HEK293 (cell line): Measurements from ENCODE around the gene TMED4.
A peak's percentile ranks its signal among the peaks of the same experiment; 100 is the strongest.

ENCODE experiments used
- CTCF ChIA-PET: fragments of 350-600 bp; formaldehyde crosslinking; extraction: SDS; loops from one replicate; lab custom pipeline; 2021; ENCODE audit warnings: antibody characterized with exemption; lab: Yijun Ruan, JAX
- POLR2A ChIA-PET: fragments of 300-600 bp; formaldehyde crosslinking; extraction: SDS; loops from one replicate; lab custom pipeline; 2020; ENCODE audit warnings: antibody characterized with exemption, inconsistent platforms; lab: Yijun Ruan, JAX
- H3K27ac ChIP-seq: fragments of 200-500 bp; sonication (Bioruptor generic); 2 replicates; pipeline ENCODE4 v1.5.1; 2014; ENCODE audit warnings: low read depth, low read length, control low read depth, inconsistent platforms; ENCODE audit errors: extremely low read depth
- H3K36me3 ChIP-seq, 2 experiments: fragments of 200-500 bp in 1 of 2; sonication (Bioruptor generic) in 1 of 2; 1 replicate in 1 of 2; 2 replicates in 1 of 2; pipeline ENCODE4 v1.5.1; 2014 to 2017; ENCODE audit warnings: inconsistent platforms in 2 of 2, low read length in 2 of 2; ENCODE audit not compliant: control insufficient read depth in 2 of 2, insufficient read depth in 1 of 2
- H3K4me1 ChIP-seq: fragments of 200-500 bp; sonication (Bioruptor generic); 2 replicates; pipeline ENCODE4 v1.5.1; 2014; ENCODE audit warnings: mild to moderate bottlenecking, low read length, inconsistent platforms; ENCODE audit not compliant: control insufficient read depth, insufficient read depth
- H3K4me3 ChIP-seq: 2 replicates; pipeline ENCODE4 v1.5.1; 2011; ENCODE audit warnings: low read depth, mild to moderate bottlenecking, control low read depth, low read length, moderate library complexity
- H3K9me3 ChIP-seq: fragments of 200-500 bp; sonication (Bioruptor generic); 2 replicates; pipeline ENCODE4 v1.5.1; 2014; ENCODE audit warnings: low read depth, low read length, inconsistent platforms; ENCODE audit not compliant: control insufficient read depth, insufficient read depth
- BCL11B ChIP-seq: fragments of 450-650 bp; formaldehyde crosslinking; IDR thresholded peaks from 2 replicates; pipeline ENCODE4 v1.5.1; 2016; ENCODE audit warnings: low read depth, missing biosample characterization, missing genetic modification characterization
- EGR2 ChIP-seq: fragments of 450-650 bp; formaldehyde crosslinking; IDR thresholded peaks from 2 replicates; pipeline ENCODE4 v1.5.1; 2016; ENCODE audit warnings: low read depth, missing biosample characterization, missing genetic modification characterization
- GLI4 ChIP-seq: fragments of 450-650 bp; formaldehyde crosslinking; IDR thresholded peaks from 2 replicates; pipeline ENCODE4 v1.5.1; 2016; ENCODE audit warnings: missing biosample characterization, missing genetic modification characterization
- GLIS2 ChIP-seq: fragments of 450-650 bp; formaldehyde crosslinking; IDR thresholded peaks from 2 replicates; pipeline ENCODE4 v1.5.1; 2016; ENCODE audit warnings: missing biosample characterization, missing genetic modification characterization
- KLF8 ChIP-seq: fragments of 450-650 bp; formaldehyde crosslinking; IDR thresholded peaks from 2 replicates; pipeline ENCODE4 v1.5.1; 2016; ENCODE audit warnings: missing biosample characterization, missing genetic modification characterization
- SP7 ChIP-seq: fragments of 450-650 bp; formaldehyde crosslinking; IDR thresholded peaks from 2 replicates; pipeline ENCODE4 v1.5.1; 2016; ENCODE audit warnings: missing biosample characterization, missing genetic modification characterization
- ZFHX2 ChIP-seq: fragments of 450-650 bp; formaldehyde crosslinking; conservative IDR thresholded peaks from 2 replicates; pipeline ENCODE4 v1.5.1; 2016; ENCODE audit warnings: missing biosample characterization, missing genetic modification characterization
- ZFP69B ChIP-seq: fragments of 450-650 bp; formaldehyde crosslinking; IDR thresholded peaks from 2 replicates; pipeline ENCODE4 v1.5.1; 2016; ENCODE audit warnings: missing biosample characterization, missing genetic modification characterization
- ZNF112 ChIP-seq: fragments of 450-650 bp; formaldehyde crosslinking; IDR thresholded peaks from 2 replicates; pipeline ENCODE4 v1.5.0; 2017; ENCODE audit warnings: missing biosample characterization, missing genetic modification characterization
- ZNF138 ChIP-seq: fragments of 450-650 bp; formaldehyde crosslinking; IDR thresholded peaks from 2 replicates; pipeline ENCODE4 v1.5.1; 2016; ENCODE audit warnings: missing biosample characterization, missing genetic modification characterization, borderline replicate concordance
- ZNF140 ChIP-seq: fragments of 450-650 bp; formaldehyde crosslinking; IDR thresholded peaks from 2 replicates; pipeline ENCODE4 v1.5.1; 2016; ENCODE audit warnings: missing biosample characterization, missing genetic modification characterization
- ZNF155 ChIP-seq: fragments of 450-650 bp; formaldehyde crosslinking; IDR thresholded peaks from 2 replicates; pipeline ENCODE4 v1.5.1; 2016; ENCODE audit warnings: missing biosample characterization, missing genetic modification characterization
- ZNF175 ChIP-seq: fragments of 450-650 bp; formaldehyde crosslinking; IDR thresholded peaks from 2 replicates; pipeline ENCODE4 v1.5.1; 2016; ENCODE audit warnings: missing biosample characterization, missing genetic modification characterization
- ZNF184 ChIP-seq: fragments of 450-650 bp; IDR thresholded peaks from 2 replicates; pipeline ENCODE4 v1.5.1; 2018; ENCODE audit warnings: missing biosample characterization, mild to moderate bottlenecking, missing genetic modification characterization
- ZNF335 ChIP-seq: fragments of 450-650 bp; formaldehyde crosslinking; conservative IDR thresholded peaks from 2 replicates; pipeline ENCODE4 v1.5.1; 2016; ENCODE audit warnings: missing biosample characterization, missing genetic modification characterization
- ZNF341 ChIP-seq: fragments of 450-650 bp; formaldehyde crosslinking; IDR thresholded peaks from 2 replicates; pipeline ENCODE4; 2016; ENCODE audit warnings: low read depth, missing biosample characterization, missing genetic modification characterization
- ZNF670 ChIP-seq: fragments of 450-650 bp; formaldehyde crosslinking; IDR thresholded peaks from 2 replicates; pipeline ENCODE4 v1.5.1; 2016; ENCODE audit warnings: missing biosample characterization, missing genetic modification characterization, low read depth
- ZNF768 ChIP-seq: fragments of 450-650 bp; formaldehyde crosslinking; IDR thresholded peaks from 2 replicates; pipeline ENCODE4 v1.5.1; 2018; ENCODE audit warnings: missing biosample characterization, mild to moderate bottlenecking, missing genetic modification characterization
- ZNF776 ChIP-seq: fragments of 450-650 bp; formaldehyde crosslinking; IDR thresholded peaks from 2 replicates; pipeline ENCODE4 v1.5.0; 2017; ENCODE audit warnings: missing biosample characterization, missing genetic modification characterization, borderline replicate concordance
- TF ChIP-seq, protein P1 (sequence below): fragments of 450-650 bp; formaldehyde crosslinking; IDR thresholded peaks from 2 replicates; pipeline ENCODE4 v1.5.1; 2017; ENCODE audit warnings: missing biosample characterization, missing genetic modification characterization
- TF ChIP-seq, protein P2 (sequence below): fragments of 450-650 bp; formaldehyde crosslinking; IDR thresholded peaks from 2 replicates; pipeline ENCODE4 v1.5.1; 2017; ENCODE audit warnings: missing biosample characterization, missing genetic modification characterization
- TF ChIP-seq, protein P3 (sequence below): fragments of 450-650 bp; formaldehyde crosslinking; IDR thresholded peaks from 2 replicates; pipeline ENCODE4 v1.5.1; 2016; ENCODE audit warnings: missing biosample characterization, missing genetic modification characterization, borderline replicate concordance

The TMED4 gene

DNA sequence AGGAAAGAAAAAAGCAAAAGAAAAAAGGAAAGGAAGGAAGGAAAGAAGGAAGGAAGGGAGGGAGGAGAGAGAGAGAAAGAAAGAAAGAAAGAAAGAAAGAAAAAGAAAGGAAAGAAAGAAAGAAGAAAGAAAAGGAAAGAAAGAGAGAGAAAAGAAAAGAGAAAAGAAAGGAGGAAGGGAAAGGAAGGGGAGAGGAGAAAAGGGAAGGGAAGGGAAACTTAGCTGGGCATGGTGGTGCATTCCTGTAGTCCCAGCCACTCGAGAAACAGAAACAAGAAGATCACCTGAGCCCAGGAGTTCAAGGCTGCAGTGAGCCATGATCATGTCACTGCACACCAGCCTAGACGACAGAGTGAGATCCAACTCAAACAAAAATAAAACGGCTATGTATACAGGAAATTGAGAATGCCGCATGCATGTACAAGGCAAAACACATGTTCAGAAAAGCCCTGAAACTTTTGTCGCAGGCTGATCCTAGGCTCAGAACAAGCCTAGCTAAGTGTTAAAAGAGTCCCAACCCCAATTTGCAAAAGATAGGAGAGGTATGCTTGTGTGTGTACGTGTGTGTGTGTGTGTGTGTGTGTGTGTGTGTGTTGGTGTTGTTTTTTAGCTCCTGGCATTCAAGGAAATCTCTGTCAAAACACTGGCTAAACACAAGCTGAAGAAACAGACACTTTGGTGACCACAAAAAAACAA lies 34.3 kb downstream of the TMED4 start (continued):
- TF ChIP-seq EGR2 (tag by site-specific recombination): no peak
- no peak for TF ChIP-seq ZNF670 (tag by site-specific recombination)
- TF ChIP-seq GLI4: no peak
- no peak for TF ChIP-seq SP7 (tag by site-specific recombination)
- TF ChIP-seq ZNF341 (tag by site-specific recombination): no peak
- TF ChIP-seq ZFHX2 (tag by site-specific recombination): no peak
- TF ChIP-seq ZNF184 (tag by site-specific recombination): no peak
- no peak for TF ChIP-seq BCL11B (tag by site-specific recombination)
- 0 out of 2 replicates have a peak, but pooled peaks have one; percentile 23 for TF ChIP-seq ZNF112 (tag by site-specific recombination)
- TF ChIP-seq, protein P1, sequence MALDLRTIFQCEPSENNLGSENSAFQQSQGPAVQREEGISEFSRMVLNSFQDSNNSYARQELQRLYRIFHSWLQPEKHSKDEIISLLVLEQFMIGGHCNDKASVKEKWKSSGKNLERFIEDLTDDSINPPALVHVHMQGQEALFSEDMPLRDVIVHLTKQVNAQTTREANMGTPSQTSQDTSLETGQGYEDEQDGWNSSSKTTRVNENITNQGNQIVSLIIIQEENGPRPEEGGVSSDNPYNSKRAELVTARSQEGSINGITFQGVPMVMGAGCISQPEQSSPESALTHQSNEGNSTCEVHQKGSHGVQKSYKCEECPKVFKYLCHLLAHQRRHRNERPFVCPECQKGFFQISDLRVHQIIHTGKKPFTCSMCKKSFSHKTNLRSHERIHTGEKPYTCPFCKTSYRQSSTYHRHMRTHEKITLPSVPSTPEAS (tag by site-specific recombination): peak; percentile 59; the same call in 1 of the 2 replicates

DNA sequence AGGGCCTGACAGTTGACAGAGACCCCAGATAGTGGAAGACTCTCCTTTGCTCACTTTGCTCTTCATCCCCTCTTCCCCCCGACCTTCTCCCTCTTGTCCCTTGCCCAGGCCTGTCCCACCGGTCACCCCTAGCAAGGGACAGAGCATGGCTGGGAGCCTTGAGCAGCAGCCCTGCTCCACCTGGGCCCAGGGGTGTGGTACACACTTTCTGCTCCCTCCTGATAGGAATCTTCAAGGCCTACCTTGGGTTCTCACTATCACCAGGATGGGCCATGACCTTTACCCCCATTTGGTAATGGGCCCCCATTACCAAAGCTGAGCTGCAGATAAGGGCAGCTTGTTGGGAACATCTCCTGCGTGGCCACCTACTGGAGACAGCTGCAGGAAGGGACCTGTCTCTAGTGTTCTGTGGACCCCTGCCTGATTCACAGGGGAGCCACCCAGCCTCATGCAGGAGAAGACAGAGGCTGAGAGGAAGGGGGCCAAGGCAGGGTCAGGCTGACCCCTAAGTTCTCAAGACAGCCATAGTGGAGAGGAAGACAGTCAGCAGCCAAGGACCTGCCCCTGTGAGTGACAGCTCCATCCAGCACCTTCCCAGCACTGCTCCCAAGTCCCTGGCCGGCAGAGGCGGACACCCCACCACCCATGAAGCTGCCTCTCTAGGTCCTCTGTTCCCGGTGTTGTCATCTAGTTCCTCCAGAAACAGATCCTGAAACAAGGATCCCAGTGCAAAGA lies 40.0 kb downstream of the TMED4 start:
- POLR2A ChIA-PET: interaction anchor here (0.6 kb wide), 1 partner anchor 120 kb away, joined by 3 read pairs; no protein-coding TSS in a partner anchor
- Histone ChIP-seq H3K36me3 (no peaks in the 10 kb centered on the region), H3K9me3 (no peaks in the 10 kb centered on the region), H3K4me1 (no peaks in the 10 kb centered on the region), H3K27ac (no peak overlapping the region), H3K4me3 (no peak overlapping the region)
- TF ChIP-seq, protein P2, sequence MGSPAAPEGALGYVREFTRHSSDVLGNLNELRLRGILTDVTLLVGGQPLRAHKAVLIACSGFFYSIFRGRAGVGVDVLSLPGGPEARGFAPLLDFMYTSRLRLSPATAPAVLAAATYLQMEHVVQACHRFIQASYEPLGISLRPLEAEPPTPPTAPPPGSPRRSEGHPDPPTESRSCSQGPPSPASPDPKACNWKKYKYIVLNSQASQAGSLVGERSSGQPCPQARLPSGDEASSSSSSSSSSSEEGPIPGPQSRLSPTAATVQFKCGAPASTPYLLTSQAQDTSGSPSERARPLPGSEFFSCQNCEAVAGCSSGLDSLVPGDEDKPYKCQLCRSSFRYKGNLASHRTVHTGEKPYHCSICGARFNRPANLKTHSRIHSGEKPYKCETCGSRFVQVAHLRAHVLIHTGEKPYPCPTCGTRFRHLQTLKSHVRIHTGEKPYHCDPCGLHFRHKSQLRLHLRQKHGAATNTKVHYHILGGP (tag by site-specific recombination): no peak
- no peak for TF ChIP-seq ZNF138 (tag by site-specific recombination)
- no peak for TF ChIP-seq ZNF776
- no peak for TF ChIP-seq ZNF155
- TF ChIP-seq KLF8 (tag by site-specific recombination): no peak
- CTCF ChIA-PET: interaction anchor here (0.5 to 1.7 kb wide), 3 partner anchors 8 to 23 kb away, joined by 3 to 10 read pairs (median 3); no protein-coding TSS in a partner anchor

DNA sequence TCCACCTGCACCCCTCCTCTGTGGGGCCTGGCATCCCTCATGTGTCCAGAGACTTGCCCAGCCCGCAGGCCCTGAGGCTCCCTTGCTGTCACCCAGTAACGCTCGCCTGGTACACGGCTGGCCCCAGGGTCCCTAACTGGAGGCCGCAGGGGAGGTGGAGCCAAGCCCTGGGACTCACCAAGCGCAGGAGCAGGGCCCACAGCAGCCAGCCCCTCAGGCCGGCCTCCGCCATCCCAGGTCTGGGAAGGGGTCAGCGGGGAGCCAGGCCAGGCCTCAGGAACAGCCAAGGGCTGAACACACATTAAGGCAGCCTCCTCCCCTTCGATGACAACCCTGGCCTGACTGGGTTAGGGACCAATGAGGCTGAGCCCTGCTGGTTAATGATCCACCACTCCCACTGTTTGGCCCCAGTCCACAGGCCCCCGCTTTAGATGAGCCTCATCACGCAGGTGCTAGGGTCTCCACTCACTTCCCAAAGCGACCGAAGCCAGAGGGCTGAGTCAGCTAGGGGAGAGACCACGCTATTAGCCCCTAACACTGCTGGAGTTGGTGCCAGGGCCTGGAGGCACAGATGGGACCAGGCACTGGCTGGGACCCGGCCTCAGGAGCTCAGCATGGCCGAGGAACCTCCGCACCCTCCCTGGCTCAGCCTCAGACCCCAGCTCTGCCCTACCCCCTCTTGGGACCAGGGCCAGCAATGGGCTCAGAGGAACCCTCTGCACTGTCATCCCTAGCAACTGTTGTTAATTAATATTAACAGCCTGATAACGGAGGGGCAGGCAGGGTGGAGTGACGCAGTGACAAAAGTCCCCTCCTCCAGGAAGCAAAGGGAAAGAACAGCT lies 40.8 kb downstream of the TMED4 start, which contains the start of gene NPC1L1:
Gene NPC1L1, minus strand, starts transcription at position 303 of the 842 bp plus-strand sequence. Its CDS starts 71 bp downstream, at position 232.
- Histone ChIP-seq H3K36me3 (no peaks in the 10 kb centered on the region), H3K9me3 (no peaks in the 10 kb centered on the region), H3K27ac (no peak within 1 kb of the TSS), H3K4me1 (no peaks in the 10 kb centered on the region), H3K4me3 (no peak within 1 kb of the TSS)
- ChIA-PET POLR2A (interaction anchor here (0.6 kb wide), 1 partner anchor 120 kb away, joined by 3 read pairs; no protein-coding TSS in a partner anchor), CTCF (interaction anchor here (0.5 kb wide), 1 partner anchor 11 kb away, joined by 3 read pairs; no protein-coding TSS in a partner anchor)
- TF ChIP-seq ZNF140: no peak
- TF ChIP-seq ZFP69B (tag by site-specific recombination): no peak
- no peak for TF ChIP-seq ZNF768 (tag by site-specific recombination)
- no peak for TF ChIP-seq GLIS2
- TF ChIP-seq, protein P3, sequence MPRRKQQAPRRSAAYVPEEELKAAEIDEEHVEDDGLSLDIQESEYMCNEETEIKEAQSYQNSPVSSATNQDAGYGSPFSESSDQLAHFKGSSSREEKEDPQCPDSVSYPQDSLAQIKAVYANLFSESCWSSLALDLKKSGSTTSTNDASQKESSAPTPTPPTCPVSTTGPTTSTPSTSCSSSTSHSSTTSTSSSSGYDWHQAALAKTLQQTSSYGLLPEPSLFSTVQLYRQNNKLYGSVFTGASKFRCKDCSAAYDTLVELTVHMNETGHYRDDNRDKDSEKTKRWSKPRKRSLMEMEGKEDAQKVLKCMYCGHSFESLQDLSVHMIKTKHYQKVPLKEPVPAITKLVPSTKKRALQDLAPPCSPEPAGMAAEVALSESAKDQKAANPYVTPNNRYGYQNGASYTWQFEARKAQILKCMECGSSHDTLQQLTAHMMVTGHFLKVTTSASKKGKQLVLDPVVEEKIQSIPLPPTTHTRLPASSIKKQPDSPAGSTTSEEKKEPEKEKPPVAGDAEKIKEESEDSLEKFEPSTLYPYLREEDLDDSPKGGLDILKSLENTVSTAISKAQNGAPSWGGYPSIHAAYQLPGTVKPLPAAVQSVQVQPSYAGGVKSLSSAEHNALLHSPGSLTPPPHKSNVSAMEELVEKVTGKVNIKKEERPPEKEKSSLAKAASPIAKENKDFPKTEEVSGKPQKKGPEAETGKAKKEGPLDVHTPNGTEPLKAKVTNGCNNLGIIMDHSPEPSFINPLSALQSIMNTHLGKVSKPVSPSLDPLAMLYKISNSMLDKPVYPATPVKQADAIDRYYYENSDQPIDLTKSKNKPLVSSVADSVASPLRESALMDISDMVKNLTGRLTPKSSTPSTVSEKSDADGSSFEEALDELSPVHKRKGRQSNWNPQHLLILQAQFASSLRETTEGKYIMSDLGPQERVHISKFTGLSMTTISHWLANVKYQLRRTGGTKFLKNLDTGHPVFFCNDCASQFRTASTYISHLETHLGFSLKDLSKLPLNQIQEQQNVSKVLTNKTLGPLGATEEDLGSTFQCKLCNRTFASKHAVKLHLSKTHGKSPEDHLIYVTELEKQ (tag by site-specific recombination): no peak
- TF ChIP-seq ZNF175 (tag by site-specific recombination): no peak
- no peak for TF ChIP-seq ZNF335 (tag by site-specific recombination)
